K562 (cell line): ENCODE results near the gene KCNAB1.

ENCODE experiments used
- CEBPZ ChIP-seq: fragments of 150-350 bp; IDR thresholded peaks from 2 replicates; pipeline ENCODE4 v1.6.1; 2014; ENCODE audit warnings: low read depth, mild to moderate bottlenecking, low read length, borderline replicate concordance
- EZH2 ChIP-seq: IDR thresholded peaks from 2 replicates; pipeline ENCODE4 v1.6.1; 2012; ENCODE audit warnings: low read depth, mild to moderate bottlenecking, inconsistent platforms, low read length, borderline replicate concordance
- JUND ChIP-seq, 2 experiments: IDR thresholded peaks; 2 replicates in 1 of 2; 3 replicates in 1 of 2; pipeline ENCODE4 v1.6.1; 2011; ENCODE audit warnings: borderline replicate concordance in 2 of 2, low read depth in 2 of 2, low read length in 2 of 2, improper control_type of control experiment in 1 of 2, missing biosample characterization in 1 of 2, missing genetic modification characterization in 1 of 2, missing genetic modification reagents in 1 of 2
- KDM1A ChIP-seq, 2 experiments: fragments of 450-650 bp; IDR thresholded peaks; 2 replicates each; pipeline ENCODE4 v1.6.1; 2016; ENCODE audit warnings: mild to moderate bottlenecking in 2 of 2
- MGA ChIP-seq: fragments of 450-650 bp; IDR thresholded peaks from 2 replicates; pipeline ENCODE4 v1.6.1; 2016; ENCODE audit warnings: mild to moderate bottlenecking, moderate library complexity
- TCF7L2 ChIP-seq: fragments of 150-350 bp; IDR thresholded peaks from 2 replicates; pipeline ENCODE4 v1.6.1; 2016; ENCODE audit warnings: low read depth, mild to moderate bottlenecking, low read length, moderate library complexity
- TF ChIP-seq, protein P1 (sequence below): sonication (generic); formaldehyde crosslinking; IDR thresholded peaks from 2 replicates; pipeline ENCODE4 v1.5.0; 2020; ENCODE audit warnings: missing genetic modification reagents
- TF ChIP-seq, protein P2 (sequence below): sonication (generic); formaldehyde crosslinking; IDR thresholded peaks from 2 replicates; pipeline ENCODE4 v1.8.1; 2023; ENCODE audit warnings: mild to moderate bottlenecking, missing genetic modification reagents

DNA sequence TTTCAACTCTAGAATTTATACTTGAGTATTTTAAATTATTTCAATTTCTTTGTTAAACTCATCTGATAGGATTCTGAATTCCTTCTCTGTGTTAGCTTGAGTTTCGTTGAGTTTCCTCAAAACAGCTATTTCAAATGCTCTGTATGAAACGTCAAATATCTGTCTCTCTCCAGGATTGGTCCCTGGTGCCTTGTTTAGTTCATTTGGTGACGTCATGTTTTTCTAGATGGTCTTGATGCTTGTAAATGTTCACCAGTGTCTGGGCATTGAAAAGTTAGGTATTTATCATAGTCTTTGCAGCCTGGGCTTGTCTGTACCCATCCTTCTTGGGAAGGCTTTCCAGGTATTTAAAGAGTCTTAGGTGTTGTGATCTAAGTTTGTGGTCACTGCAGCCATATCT, 151.1 kb downstream of the KCNAB1 start:
- TF ChIP-seq JUND (IDR thresholded peaks at IDR 0.05; ENCODE audit: borderline replicate concordance, low read depth, low read length), result no peak
- TF ChIP-seq JUND (tag; IDR thresholded peaks at IDR 0.05; ENCODE audit: borderline replicate concordance, low read depth, low read length), result peak; percentile 12; the same call in 1 of the 3 replicates
- TF ChIP-seq, protein P1, sequence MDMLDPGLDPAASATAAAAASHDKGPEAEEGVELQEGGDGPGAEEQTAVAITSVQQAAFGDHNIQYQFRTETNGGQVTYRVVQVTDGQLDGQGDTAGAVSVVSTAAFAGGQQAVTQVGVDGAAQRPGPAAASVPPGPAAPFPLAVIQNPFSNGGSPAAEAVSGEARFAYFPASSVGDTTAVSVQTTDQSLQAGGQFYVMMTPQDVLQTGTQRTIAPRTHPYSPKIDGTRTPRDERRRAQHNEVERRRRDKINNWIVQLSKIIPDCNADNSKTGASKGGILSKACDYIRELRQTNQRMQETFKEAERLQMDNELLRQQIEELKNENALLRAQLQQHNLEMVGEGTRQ, result no peak
- no peak for TF ChIP-seq MGA
- no peak for TF ChIP-seq TCF7L2
- TF ChIP-seq EZH2, result no peak
- TF ChIP-seq, protein P2, sequence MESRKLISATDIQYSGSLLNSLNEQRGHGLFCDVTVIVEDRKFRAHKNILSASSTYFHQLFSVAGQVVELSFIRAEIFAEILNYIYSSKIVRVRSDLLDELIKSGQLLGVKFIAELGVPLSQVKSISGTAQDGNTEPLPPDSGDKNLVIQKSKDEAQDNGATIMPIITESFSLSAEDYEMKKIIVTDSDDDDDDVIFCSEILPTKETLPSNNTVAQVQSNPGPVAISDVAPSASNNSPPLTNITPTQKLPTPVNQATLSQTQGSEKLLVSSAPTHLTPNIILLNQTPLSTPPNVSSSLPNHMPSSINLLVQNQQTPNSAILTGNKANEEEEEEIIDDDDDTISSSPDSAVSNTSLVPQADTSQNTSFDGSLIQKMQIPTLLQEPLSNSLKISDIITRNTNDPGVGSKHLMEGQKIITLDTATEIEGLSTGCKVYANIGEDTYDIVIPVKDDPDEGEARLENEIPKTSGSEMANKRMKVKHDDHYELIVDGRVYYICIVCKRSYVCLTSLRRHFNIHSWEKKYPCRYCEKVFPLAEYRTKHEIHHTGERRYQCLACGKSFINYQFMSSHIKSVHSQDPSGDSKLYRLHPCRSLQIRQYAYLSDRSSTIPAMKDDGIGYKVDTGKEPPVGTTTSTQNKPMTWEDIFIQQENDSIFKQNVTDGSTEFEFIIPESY (CRISPR knock-in tag), result no peak
- no peak for TF ChIP-seq CEBPZ
- TF ChIP-seq KDM1A (IDR thresholded peaks at IDR 0.05), result no peak
